Neuron (in vitro differentiated cells): ENCODE results near the gene ITFG2.
"Not testable (repeated sequence)": the region's sequence is repeated elsewhere in the genome, so short reads cannot be mapped to it uniquely, and the experiment has no call there.

ENCODE experiments used
- H2AFZ ChIP-seq: one replicate; pipeline ENCODE4 v1.6.1; 2013; ENCODE audit warnings: low read depth, mild to moderate bottlenecking, inconsistent platforms, low read length, moderate library complexity
- H3K27me3 ChIP-seq: one replicate; pipeline ENCODE4 v1.6.1; 2013; ENCODE audit warnings: low read length; ENCODE audit not compliant: insufficient read depth
- H3K36me3 ChIP-seq: one replicate; pipeline ENCODE4 v1.6.1; 2013; ENCODE audit warnings: low read length; ENCODE audit not compliant: insufficient read depth
- H3K4me1 ChIP-seq: one replicate; pipeline ENCODE4 v1.6.1; 2013; ENCODE audit warnings: low read length; ENCODE audit not compliant: insufficient read depth
- H3K4me3 ChIP-seq: 2 replicates; pipeline ENCODE4 v1.5.1; 2013; ENCODE audit warnings: mild to moderate bottlenecking, low read length, moderate library complexity
- H3K9me3 ChIP-seq: one replicate; pipeline ENCODE4 v1.6.1; 2013; ENCODE audit warnings: low read length

ITFG2 gene

DNA sequence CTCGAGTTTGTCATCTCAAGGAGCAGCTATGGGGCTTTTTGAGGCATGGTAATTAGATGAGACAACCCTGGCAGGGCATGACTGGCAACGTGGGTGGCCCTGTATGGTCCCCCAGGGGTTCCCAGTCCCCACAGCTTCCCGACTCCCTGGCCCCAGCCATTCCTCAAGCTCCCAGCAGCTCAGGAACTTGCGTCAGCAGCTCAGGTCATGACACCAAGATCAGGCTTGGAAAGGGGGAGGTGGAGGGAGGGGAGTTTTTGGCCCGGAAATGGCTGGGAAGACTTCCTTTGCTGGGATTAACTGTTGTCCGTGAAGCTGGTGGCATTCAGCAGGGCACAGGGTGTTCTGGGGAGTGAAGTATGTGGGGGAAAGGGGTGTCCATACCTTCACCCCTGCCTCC is 32.8 kb downstream of the ITFG2 start:
- Histone ChIP-seq H3K4me1 (peaks cover 28% of the 10 kb centered on the region), H3K36me3 (no peaks in the 10 kb centered on the region), H3K4me3 (no peak overlapping the region), H2AFZ (no peak overlapping the region), H3K9me3 (no peaks in the 10 kb centered on the region), H3K27me3 (no peaks in the 10 kb centered on the region)

DNA sequence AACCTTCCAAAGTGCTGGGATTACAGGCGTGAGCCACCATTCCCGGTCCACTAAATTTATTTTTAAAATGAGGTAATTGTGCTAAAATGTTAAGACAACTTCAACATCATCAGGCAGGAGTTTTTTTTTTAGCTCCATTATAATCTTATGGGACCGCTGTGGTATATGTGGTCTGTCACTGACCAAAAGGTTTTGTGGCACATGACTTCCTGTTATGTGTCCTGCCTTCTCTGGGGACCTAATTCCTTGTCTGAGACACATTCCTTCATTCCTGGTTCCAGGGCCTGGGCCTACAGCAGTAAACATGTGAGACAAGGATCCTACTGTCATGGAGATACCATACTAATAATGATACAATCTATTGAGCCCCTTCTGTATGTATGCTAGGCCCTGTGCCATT is 39.5 kb downstream of the ITFG2 start:
- Histone ChIP-seq H2AFZ (no peak overlapping the region), H3K9me3 (no peaks in the 10 kb centered on the region), H3K36me3 (no peaks in the 10 kb centered on the region), H3K4me1 (peaks cover 25% of the 10 kb centered on the region), H3K27me3 (no peaks in the 10 kb centered on the region), H3K4me3 (no peak overlapping the region)

DNA sequence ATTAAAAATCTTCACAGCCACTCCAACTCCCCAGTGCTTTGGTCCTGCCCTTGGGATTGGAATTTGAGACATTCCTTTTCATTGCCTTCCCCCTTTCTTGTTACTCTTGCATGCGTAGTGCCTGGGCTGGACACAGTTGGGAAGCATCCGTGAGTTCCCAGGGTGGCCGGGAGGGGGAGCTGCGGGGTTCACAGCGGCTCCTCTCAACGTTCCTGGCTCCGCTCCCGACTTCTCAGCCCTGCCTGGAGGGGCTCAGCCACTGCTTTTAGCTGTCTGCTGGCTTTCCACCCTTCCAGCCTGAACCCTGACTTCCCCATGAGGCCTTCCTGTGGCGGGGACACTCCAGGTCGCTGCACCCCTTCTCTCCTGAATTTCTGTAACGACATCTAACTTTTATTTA is 41.2 kb downstream of the ITFG2 start:
- H2AFZ ChIP-seq: no peak overlapping the region
- no peaks in the 10 kb centered on the region for H3K27me3 ChIP-seq
- no peak overlapping the region for H3K4me3 ChIP-seq
- H3K4me1 ChIP-seq: peaks cover 23% of the 10 kb centered on the region
- no peaks in the 10 kb centered on the region for H3K9me3 ChIP-seq
- peaks cover 15% of the 10 kb centered on the region for H3K36me3 ChIP-seq

DNA sequence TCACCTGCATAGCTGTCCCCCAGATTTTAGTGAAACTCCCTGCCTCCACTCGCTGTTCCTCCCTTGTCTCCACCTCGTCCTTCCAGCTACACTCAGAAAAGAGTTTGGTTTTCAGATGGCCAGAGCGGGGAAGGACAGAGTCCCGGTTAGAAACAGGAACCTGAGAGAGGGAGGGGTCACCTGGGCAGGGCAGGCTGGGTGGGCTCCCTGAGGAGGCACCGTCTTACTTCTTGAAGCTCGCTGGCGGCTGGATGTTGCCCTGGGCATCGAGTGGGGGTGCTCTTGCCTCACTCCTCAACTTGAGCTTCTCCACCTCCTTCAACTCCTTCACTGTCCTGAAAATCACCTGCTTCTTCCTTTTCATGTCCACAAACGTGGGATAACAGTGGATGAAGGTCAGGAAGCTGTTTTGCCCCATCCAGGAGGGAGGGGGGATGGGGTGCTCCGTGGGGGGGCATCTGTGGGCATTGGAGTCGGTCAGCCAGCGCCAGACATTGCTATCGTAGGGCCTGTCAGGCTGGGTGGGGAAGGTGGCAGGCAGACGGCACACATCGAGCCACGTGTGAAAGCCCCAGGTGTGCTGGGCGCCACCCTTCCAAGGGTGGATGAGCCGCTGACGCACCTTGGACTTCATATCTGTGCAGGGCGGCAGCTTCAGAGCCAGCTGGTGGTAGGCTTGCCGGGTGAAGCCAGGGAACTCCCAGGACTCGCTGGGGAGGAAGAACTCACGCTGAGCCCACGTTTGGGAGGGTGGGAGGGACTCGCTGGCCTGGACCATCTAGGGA is 42.4 kb downstream of the ITFG2 start:
- Histone ChIP-seq H3K27me3 (no peaks in the 10 kb centered on the region), H3K4me1 (peaks cover 11% of the 10 kb centered on the region), H3K4me3 (no peak overlapping the region), H3K9me3 (no peaks in the 10 kb centered on the region), H2AFZ (no peak overlapping the region), H3K36me3 (peaks cover 26% of the 10 kb centered on the region)

DNA sequence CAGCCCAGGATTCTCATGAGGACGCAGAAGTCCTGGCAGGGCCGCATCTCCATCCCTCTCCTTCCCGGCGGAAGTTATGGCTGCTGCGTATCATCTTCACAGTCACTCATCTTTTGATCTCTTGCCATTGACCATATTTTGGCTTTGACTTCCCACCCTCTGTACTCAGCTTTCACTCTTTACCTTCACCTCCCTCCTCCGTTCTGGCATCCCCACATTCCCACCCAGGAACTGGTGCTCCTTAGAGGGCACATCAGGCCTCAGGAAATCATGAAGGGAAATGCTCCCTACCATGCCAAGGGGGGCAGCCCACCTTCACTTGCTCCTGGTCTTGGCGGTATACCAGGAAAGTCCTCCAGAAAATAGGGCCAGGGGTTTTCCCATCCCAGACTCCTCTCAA is 43.1 kb downstream of the ITFG2 start:
- peaks cover 9% of the 10 kb centered on the region for H3K4me1 ChIP-seq
- no peaks in the 10 kb centered on the region for H3K27me3 ChIP-seq
- H3K9me3 ChIP-seq: no peaks in the 10 kb centered on the region
- H3K36me3 ChIP-seq: peaks cover 31% of the 10 kb centered on the region
- H3K4me3 ChIP-seq: no peak overlapping the region
- H2AFZ ChIP-seq: no peak overlapping the region

DNA sequence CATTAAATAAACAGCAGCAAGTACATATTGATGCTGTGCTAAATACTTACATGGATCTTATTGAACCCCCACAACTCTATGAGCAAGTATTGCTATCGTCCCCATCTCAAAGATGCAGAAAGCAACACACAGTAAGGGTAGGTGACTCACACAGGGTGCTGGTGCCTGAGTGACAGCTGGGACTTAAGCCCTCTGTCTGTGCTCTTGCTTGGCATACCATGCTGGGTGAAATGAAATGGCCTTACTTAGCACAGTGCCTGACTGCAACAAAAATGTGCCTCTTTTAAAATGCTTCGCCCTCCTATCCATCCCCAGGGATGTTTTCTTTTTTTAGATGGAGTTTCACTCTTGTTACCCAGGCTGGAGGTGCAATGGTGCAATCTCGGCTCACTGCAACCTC is 43.6 kb downstream of the ITFG2 start:
- no peak overlapping the region for H2AFZ ChIP-seq
- peaks cover 9% of the 10 kb centered on the region for H3K4me1 ChIP-seq
- H3K4me3 ChIP-seq: no peak overlapping the region
- no peaks in the 10 kb centered on the region for H3K9me3 ChIP-seq
- no peaks in the 10 kb centered on the region for H3K27me3 ChIP-seq
- peaks cover 31% of the 10 kb centered on the region for H3K36me3 ChIP-seq

DNA sequence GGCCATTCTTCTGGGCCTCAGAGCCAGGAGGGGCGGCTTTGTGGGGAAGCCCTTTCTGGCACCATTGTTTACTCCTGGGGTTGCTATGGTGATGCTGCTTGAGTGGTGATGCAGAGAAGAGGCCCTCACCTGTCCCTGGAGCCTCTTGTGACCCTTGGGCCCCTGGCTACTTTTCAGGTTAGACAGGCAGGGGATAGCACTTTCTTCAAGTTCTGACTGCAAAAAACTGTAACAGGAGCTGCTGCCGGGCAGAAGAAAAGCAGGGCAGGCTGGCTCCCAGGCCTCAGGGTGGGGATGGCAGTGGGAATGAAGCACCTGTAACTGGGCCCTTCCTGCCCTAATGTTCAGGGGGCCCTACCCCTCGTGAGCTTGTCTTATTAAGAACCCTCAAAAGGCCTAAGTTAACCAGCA is 44.6 kb downstream of the ITFG2 start, which contains the start of gene TEX52:
TEX52 (minus strand) TSS at position 19 of the 411 bp plus-strand sequence; CDS start at position 6, 13 bp downstream.
- H3K36me3 ChIP-seq: peaks cover 37% of the 10 kb centered on the region

DNA sequence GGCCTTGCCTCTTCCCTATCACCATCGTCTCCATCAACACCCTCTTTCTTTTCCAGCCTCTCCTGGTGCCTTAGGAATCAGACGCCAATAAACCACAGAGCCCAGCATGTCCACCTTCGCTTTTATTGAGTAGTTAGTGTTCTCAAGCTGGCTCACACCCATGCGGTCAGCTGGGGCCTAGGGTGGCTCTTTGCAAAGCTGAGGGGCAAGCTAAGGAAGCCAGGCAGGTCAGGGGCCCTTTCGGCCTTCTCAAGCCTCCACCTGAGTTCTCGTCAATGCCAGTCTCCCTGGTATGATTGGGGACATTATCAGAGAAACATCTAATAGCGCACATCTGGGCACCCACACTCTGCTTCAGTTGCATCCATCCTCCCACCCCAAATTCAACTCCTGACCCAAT is 45.1 kb downstream of the ITFG2 start:
- Histone ChIP-seq H3K27me3 (no peaks in the 10 kb centered on the region), H2AFZ (no peak overlapping the region), H3K4me1 (peaks cover 9% of the 10 kb centered on the region), H3K36me3 (peaks cover 40% of the 10 kb centered on the region), H3K4me3 (no peak overlapping the region), H3K9me3 (no peaks in the 10 kb centered on the region)

More for the DNA sequence above, 44.6 kb downstream of the ITFG2 start, which contains the start of gene TEX52:
- H3K4me3 ChIP-seq: no peak within 1 kb of the TSS
- no peaks in the 10 kb centered on the region for H3K9me3 ChIP-seq
- peaks cover 9% of the 10 kb centered on the region for H3K4me1 ChIP-seq
- H3K27me3 ChIP-seq: no peaks in the 10 kb centered on the region
- H2AFZ ChIP-seq: no peak within 1 kb of the TSS

DNA sequence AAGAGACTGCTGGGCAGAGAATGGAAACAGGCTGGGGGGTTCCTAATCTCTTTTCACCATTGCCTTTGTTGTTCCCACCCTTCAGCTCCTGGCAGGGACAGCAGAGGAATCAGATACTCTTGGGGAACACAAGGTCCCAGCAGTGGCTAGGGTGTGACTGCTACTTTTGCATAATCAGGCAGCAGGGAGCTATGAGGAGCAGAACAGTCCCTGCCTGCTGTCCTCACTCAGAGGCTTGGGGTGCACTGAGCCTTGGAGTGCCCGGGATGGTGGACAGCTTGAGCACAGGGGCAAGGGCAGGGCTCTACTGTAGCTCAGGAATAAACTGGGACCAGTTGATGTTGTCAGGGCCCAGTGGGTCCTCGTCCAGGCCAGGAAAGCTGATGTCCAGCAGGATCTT is 45.9 kb downstream of the ITFG2 start:
- H2AFZ ChIP-seq: no peak overlapping the region
- no peaks in the 10 kb centered on the region for H3K27me3 ChIP-seq
- H3K4me3 ChIP-seq: no peak overlapping the region
- peaks cover 48% of the 10 kb centered on the region for H3K36me3 ChIP-seq
- peaks cover 9% of the 10 kb centered on the region for H3K4me1 ChIP-seq
- H3K9me3 ChIP-seq: no peaks in the 10 kb centered on the region

DNA sequence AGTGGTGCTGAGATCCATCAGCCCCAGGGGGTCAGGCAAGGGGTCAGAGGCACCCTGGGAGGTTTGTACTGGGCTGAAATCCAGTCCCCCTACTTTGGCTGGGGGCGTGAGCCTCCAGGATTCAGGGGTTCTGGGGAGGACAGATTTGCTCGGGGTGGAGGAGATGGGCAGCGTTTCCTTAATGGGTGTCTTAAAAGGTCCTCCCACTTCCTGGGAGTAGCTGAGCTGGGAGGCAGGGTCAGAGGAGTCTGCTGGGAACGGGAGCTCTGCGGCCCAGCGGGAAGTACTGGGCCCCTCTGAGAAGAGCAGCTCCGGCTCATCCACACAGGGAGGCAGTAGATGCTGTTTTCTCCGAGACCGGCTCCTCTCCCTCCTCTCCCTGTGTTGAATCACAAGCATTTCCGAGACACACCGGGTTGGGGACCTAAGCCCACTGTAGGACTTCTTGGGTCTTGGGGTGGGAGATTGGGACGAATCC is 46.5 kb downstream of the ITFG2 start:
- Histone ChIP-seq H2AFZ (no peak overlapping the region), H3K9me3 (no peaks in the 10 kb centered on the region), H3K4me3 (no peak overlapping the region), H3K36me3 (peaks cover 54% of the 10 kb centered on the region), H3K4me1 (peaks cover 9% of the 10 kb centered on the region), H3K27me3 (no peaks in the 10 kb centered on the region)

DNA sequence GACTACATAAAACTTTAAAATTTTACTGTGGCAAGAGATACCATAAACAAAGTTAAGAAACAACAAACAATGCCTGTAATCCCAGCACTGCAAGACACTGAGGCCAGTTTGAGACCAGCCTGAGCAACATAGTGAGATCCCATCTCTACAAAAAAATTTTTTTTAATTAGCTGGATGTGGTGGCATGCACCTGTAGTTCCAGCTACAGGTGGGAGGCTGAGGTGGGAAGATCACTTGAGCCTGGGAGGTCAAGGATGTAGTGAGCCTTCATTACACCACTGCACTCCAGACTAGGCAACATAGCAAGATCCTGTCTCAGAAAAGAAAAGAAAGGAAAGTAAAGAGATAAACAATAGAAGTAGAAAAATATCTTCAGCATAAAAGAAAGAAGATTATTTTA is 47.7 kb downstream of the ITFG2 start:
- Histone ChIP-seq H3K27me3 (no peaks in the 10 kb centered on the region), H3K9me3 (no peaks in the 10 kb centered on the region), H3K36me3 (peaks cover 66% of the 10 kb centered on the region), H2AFZ (no peak overlapping the region), H3K4me3 (no peak overlapping the region), H3K4me1 (peaks cover 9% of the 10 kb centered on the region)

DNA sequence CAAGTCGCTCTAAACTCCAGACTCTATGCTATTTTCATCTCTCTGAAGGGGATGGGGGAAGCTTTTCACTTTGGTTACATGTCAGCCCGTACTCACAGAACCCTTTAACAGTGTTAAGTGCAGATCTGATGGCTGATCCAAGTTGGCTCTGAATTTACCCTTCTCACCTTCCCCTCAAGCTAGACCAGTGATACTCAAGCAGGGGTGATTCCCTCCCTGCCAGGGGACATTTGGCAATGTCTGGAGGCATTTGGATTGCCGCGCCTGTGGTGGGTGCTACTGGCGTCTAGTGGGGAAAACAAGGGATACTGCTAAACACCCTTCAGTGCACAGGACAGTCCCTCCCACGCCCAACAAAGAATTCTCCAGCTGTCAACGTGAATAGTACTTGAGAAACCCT is 50.4 kb downstream of the ITFG2 start:
- H3K27me3 ChIP-seq: no peaks in the 10 kb centered on the region
- H2AFZ ChIP-seq: no peak overlapping the region
- no peaks in the 10 kb centered on the region for H3K4me1 ChIP-seq
- no peaks in the 10 kb centered on the region for H3K9me3 ChIP-seq
- H3K36me3 ChIP-seq: peaks cover 78% of the 10 kb centered on the region
- no peak overlapping the region for H3K4me3 ChIP-seq

DNA sequence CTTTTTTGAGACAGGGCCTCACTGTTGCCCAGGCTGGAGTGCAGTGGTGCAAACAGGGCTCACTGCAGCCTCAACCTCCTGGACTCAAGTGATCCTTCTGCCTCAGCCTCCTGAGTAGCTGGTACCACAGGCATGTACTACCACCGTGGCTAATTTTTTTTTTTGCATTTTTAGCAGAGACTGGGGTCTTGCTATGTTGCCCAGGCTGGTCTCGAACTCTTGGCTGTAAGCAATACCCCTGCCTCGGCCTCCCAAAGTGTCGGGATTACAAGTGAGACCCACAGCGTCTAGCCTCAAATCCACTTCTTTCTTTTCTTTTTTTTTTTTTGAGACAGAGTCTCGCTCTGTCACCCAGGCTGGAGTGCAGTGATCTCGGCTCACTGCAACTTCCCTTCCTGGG is 50.9 kb downstream of the ITFG2 start:
- peaks cover 79% of the 10 kb centered on the region for H3K36me3 ChIP-seq
- not testable (repeated sequence) for H3K4me1 ChIP-seq, H2AFZ ChIP-seq, H3K4me3 ChIP-seq, H3K27me3 ChIP-seq, H3K9me3 ChIP-seq

DNA sequence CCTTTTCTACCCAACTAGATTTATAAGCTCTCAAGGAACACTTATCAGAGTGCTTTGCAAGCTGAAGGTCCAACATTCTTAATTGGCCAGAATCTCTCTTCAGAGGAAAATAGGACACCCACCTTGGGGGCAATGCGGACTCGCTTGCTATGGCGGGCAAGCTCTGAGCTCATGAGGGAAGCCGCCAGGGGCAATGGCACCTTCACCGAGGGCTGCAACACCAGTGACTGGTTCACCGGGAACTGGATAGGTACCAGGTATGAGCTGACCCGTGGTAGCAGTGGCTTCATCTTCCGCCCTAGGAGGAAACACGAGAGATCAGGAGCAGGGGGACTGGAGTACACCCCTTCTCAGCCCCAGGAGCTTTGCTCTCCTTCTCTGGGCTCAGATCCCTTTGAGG is 51.7 kb downstream of the ITFG2 start:
- no peak overlapping the region for H2AFZ ChIP-seq
- no peaks in the 10 kb centered on the region for H3K4me1 ChIP-seq
- H3K9me3 ChIP-seq: no peaks in the 10 kb centered on the region
- no peak overlapping the region for H3K4me3 ChIP-seq
- no peaks in the 10 kb centered on the region for H3K27me3 ChIP-seq
- H3K36me3 ChIP-seq: peaks cover 78% of the 10 kb centered on the region
